ENCODE data around the gene XPR1.

DNA sequence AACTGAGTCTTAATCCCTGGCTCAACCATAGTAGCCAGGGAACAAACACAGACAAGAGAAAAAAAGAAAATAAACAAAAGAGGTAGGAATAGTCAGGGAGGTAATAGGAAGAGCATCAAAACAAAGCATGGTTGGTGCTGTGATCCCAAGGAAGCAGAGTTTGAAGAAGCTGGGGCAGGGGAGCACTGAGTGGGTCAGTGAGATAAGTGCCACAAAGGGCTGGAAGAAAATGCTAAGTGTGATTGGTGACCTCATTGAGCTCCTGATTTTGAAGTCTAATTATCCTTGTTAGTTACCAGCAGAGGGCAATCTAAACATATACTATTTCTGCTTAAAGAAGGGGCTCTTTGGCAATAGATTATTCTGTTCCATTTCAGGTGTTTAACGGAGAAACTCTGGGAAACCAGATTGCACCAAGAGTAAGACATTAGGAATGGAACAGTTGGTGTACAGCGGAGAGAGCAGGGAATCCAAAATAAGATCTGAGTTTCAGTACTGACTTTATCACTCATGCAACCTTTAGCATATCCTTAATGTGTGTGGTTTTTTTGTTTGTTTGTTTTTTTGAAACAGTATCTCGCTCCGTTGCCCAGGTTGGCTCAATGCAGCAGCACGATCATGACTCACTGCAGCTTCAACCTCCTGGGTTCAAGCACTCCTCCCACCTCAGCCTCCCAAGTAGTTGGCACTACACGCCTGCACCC, 250.1 kb downstream of the XPR1 start:
- no peak for TF ChIP-seq POLR2A (IDR thresholded peaks at IDR 0.05; ENCODE audit: low read depth, low read length)
- no peak for TF ChIP-seq MAX (IDR thresholded peaks at IDR 0.05; ENCODE audit: insufficient read depth, insufficient read length)
- peak; percentile 21 to 38 for TF ChIP-seq CTCF (IDR thresholded peaks at IDR 0.05; ENCODE audit: extremely low read depth in 1 of 2, insufficient read depth in 1 of 2, low read depth in 1 of 2, low read length in 2 of 2)
- no peak for TF ChIP-seq EZH2 (IDR thresholded peaks at IDR 0.05; ENCODE audit: borderline replicate concordance, low read depth, low read length, severe bottlenecking)
- no peak for TF ChIP-seq POLR2AphosphoS5 (IDR thresholded peaks at IDR 0.05; ENCODE audit: insufficient read depth, low read depth, low read length)
- no peak for TF ChIP-seq FOS (IDR thresholded peaks at IDR 0.05; ENCODE audit: borderline replicate concordance, insufficient read depth, low read length)
- no peak for TF ChIP-seq MYC (IDR thresholded peaks at IDR 0.05; ENCODE audit: low read depth, low read length)

All from endothelial cell of umbilical vein (primary cell).